Hematopoietic multipotent progenitor cell treated with erythropoietin and hydrocortisone succinate and interleukin-3 and kit ligand, for 15 days (in vitro differentiated cells): ENCODE results near the gene RASD1.

Experiments used
- DNase-seq: peaks from one replicate; pipeline ENCODE4 v3.0.0-alpha.2; 2015; ENCODE audit warnings: low spot score

The RASD1 gene

DNA sequence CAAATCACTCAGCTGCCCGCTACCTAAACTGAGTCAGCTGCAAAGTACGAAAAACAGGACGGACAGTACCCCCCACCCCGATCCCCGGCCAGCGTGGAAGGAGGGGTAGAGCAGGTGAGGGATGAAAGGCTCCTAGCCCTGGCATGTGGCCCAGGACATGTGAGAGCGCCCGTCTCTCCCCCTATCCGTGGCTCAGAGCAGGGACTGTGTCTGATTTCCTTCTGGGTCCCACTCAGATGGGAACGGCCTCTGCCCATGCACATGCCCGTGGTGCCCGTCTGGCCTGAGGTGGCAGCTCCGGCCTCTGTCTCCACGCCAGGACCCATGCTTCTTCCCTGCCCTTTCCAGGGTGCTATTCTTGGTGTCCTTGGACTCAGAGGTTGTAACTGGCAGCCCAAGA lies 30.2 kb upstream of the RASD1 start:
- DNase-seq, result no peak

DNA sequence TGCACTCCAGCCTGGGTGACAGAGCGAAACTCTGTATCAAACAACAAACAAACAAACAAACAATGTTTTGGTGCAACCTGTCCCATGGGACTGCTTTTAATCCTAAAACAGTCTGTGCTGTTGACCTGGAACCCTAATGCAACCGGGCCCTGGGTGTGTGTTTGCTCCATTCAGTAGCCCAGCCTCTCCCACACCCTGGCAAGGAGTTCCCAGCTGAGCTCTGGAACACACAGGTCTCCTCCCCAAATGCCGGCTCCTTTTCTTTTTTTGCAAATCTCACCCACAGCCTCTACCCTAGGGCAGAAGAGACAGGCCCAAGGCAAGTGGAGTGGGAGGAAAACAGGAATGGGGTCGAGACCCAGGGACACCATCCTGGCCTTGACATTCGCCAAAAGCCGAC lies 29.8 kb upstream of the RASD1 start:
- DNase-seq, result no peak

DNA sequence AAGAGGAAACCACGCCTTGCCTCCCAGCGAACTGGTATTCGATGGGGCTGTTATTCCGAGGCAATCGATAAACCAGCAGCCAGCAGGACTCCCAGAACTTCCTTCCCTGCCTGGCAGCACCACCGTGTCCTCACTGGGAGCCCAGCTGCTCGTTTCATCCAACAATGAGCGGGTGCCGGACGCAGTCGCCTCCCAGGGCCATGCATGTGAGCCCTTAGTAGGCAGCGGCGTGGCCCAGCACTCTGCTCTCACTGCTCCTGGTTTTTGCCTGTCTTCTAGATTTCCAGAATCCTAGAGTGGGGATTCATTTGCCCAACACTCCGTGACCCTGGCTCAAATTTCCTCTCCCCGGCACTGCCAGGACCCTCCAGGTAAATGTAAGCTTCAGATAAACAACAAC lies 29.1 kb upstream of the RASD1 start:
- DNase-seq, result no peak

- no peak for DNase-seq
These were observed 27.7 kb upstream of the RASD1 start for GRCh38 chr17:17523731-17524490.

GRCh38 chr17:17523001-17523730 lies 27.0 kb upstream of the RASD1 start:
- DNase-seq, result no peak

GRCh38 chr17:17520599-17521232 lies 24.5 kb upstream of the RASD1 start:
- DNase-seq, result no peak

DNA sequence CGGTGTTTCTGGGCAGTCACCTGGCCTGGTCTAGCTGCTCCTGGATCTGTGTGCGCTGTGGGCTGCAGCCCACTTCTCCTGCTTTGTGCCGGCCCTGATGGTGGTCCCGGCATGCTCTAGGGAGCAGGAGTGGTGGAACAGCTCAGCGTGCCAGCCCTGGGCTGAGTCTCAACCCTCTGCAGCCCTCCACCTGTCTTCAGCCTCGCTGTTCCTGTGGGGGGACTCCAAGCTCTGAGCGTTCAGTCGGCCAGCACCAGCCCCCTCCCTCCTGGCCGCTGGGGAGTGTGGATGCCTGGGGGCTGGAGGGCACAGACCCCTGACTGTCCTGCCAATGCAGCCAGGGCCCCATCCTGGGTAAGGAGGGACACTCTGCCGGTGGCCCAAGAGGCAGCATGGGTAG lies 23.7 kb upstream of the RASD1 start:
- DNase-seq, result no peak

DNA sequence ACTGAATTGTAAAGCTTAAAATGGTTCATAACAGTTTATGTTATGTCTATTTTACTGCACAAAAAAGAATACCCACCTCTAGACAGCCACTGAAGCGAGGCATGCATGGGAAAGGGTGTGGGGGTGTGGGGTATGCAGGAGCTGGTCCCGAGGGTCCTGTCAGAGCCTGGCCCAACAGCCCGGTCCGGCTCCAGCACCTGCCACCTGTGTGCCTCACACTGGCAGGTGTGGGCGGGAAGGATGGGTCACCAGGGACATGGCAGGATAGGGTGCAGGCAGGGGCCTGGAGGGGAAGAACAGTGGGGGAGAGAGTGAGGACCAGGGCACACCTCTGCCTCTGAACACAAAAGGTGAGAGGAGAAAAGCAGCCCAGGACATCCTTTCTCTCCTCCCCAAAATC lies 22.8 kb upstream of the RASD1 start:
- DNase-seq, result no peak

- no peak for DNase-seq
These were observed 21.8 kb upstream of the RASD1 start for GRCh38 chr17:17518014-17518413.

DNA sequence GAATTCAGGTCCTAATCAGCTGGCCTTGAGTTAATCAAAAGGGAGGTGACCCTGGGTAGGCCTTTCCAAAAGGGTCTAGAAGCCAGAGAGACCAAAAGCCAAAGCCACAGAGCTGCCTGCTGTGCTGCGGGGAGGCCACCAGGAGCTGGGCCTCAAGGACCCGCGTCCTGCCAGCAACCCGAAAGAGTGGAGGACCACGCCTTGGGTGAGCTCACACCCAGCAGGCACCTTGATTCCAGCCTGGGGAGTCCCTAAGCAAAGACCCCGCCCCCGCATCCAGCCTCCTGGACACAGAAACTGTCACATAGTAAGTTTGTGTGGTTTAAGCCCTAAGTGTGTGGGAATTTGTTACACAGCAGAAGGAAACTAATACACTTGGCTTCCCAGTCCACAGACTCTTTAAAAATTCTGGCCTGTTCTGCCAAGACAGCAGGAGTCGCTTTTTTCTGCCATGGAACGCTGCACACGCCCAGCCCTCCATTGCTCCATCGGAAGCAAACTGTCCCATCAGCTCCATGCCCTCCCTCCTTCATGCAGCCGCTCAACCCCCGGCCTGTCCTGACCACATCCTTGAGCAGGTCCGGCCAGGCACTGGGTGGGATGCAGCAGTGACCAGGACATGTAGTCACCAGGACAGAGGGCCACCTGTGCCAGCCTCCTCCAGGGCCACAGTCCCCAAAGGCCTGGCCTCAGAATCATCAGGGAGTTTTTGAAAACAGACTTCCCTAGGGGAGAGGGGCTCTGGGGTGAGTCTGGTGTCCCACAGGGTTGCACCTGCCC lies 20.9 kb upstream of the RASD1 start:
- DNase-seq, result no peak

- DNase-seq, result no peak
These were observed 20.0 kb upstream of the RASD1 start for GRCh38 chr17:17515934-17516930.

DNA sequence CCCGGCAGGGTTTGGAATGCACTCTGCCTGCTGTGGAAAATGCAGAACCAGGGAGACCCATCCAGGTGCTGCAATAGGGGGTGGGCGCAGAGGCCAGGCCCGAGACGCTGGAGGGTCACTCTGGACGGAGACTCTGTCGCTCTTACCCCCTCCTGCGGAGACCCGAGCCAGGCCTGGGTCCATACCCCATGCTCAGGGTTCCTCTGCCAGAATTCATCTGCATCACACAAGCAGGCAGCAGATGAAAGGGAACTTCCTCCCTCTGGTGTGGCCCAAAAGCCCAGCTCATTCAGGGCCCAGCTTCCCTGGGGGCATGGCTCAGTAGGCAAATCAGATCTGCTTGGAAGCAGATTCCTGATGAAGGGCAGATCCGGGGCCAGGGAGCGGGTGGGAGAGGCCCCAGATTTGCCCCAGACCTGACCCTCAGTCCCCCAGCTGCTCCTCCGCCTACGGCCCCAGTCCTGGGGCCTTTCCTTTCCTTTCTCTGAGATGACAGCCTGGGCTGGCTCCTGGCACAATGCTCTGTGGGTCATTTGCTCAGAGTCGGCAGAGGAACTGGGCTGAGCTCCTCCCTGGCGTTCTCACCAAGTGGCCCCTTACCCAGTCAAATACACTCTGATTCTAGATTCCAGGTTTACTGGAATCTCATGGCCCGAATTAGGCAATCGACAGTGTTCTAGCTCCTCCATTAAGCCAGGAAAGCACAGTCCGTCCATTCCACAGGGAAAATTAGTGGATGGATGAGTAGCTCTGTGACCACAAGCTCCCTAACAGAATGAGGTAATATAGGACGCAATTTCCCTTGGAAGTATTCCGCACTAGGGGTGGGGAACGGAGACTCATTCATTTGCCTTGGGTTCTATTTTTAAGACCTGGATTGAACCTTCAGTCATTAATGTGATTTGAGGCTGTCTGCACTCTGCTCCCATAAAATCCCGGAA lies 19.1 kb upstream of the RASD1 start:
- no peak for DNase-seq

DNA sequence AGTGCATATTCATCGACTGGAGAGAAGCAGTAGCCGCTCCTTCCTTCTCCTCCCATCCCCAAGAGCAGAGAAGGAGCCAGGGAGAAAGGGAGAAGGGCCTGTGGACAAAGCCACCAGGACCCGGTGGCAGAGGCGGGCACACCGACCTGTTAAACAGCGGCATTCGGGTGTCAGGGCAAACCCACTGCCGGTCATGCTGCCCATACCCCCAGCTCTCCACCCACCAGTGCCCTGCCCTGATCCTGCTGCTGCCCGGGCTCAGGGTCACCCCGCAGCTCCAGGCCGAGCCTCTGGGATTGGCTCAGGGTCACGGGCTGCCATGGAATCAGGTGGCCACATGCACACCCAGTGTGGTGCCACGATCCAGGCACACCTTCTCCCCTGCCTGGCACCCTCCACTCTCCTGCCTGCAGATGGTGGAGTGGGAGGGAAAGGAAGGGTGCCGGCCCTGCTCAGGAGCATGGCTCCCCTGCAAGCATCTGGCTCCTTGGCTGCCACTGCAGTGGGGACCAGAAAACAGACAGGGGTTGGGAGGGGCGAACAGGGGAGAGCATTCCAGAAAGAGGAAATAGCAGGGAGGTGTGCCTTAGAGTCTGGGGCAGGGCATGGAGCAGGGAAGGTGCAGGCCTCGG lies 18.3 kb upstream of the RASD1 start:
- no peak for DNase-seq

- no peak for DNase-seq
These were observed 17.4 kb upstream of the RASD1 start for GRCh38 chr17:17513626-17514025.

DNA sequence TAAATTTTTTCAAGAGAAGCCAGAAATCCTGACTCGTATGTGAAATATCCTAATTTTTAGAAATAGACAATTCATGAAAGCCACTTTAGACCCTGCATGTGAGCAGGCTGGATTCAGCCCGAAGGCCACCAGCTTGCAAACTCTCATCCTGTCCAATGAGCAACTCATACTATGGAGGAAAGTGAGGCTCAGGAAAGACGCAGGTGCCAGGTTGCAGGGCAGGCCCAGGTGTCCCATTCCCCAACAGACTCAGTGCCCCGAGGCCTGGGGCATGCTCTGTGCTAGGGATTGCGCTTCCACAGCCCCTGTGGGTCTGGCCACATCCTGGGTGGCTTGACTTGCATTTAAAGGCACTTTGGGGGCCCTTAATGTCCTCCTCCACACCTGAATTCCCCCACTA lies 16.7 kb upstream of the RASD1 start:
- no peak for DNase-seq

DNA sequence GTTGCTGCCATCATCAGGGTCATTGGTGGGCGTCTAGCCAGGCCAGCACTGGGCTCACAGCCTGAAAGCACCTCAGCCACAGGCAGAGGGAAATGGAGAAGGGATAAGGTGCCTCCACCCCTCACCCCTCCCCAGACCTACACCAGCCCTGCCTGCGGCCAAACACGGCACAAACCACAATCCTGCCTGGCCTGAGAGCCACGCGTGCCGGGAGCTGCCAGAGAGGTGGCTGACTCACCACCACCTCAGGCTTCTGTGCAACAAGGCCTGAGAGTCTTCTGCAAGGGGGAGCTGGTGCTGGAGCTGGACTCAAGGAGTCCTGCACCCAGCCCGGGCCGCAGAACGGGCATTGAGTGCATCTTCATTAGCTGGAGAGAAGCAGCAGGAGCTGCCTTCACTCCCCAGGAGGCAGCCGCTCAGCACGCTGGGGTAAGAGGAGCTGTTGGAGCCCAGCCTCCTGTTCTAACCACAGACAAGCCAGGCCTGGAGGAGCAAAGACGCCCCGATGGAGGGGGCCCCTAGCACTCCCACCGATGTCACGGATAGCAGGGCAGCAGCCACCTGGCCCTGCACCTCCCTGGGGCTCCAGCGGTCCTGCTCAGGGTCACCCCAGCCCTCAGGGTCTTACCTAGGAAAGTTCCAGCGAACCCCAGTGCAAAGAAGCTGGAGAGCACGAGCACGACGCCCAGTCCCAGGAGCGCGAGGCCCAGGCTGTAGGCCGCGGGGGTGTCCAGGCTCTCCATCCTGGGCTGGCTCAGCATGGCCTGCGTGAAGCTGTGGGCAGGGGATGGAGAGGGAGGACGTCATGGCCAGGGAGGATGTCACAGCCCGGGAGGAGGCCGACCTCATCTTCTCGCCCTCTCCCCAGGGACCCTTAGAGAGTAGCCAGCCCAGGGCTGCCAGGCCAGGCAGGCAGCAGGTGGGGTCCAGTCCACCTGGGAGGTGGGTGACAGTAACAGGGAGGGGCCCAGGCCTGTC lies 16.0 kb upstream of the RASD1 start:
- no peak for DNase-seq

GRCh38 chr17:17511293-17511741 lies 15.1 kb upstream of the RASD1 start:
- DNase-seq, result no peak
